AG10803 (cell line): ENCODE measurements around the gene COL23A1.

Experiments
- DNase-seq: peaks from one replicate; pipeline ENCODE4 v3.0.0; 2010; ENCODE audit warnings: low read depth
- H3K4me3 ChIP-seq: 2 replicates; pipeline ENCODE4 v1.5.1; 2011; ENCODE audit warnings: mild to moderate bottlenecking, low read length, control low read depth
- TF ChIP-seq, protein P1 (sequence below): conservative IDR thresholded peaks from 2 replicates; pipeline ENCODE4 v1.5.1; 2011; ENCODE audit warnings: mild to moderate bottlenecking, low read length, control low read depth, inconsistent platforms

COL23A1 gene

GRCh38 chr5:178403351-178403750 lies 186.8 kb downstream of the COL23A1 start:
- H3K4me3 ChIP-seq = no peak overlapping the region
- DNase-seq = no peak
- TF ChIP-seq, protein P1, sequence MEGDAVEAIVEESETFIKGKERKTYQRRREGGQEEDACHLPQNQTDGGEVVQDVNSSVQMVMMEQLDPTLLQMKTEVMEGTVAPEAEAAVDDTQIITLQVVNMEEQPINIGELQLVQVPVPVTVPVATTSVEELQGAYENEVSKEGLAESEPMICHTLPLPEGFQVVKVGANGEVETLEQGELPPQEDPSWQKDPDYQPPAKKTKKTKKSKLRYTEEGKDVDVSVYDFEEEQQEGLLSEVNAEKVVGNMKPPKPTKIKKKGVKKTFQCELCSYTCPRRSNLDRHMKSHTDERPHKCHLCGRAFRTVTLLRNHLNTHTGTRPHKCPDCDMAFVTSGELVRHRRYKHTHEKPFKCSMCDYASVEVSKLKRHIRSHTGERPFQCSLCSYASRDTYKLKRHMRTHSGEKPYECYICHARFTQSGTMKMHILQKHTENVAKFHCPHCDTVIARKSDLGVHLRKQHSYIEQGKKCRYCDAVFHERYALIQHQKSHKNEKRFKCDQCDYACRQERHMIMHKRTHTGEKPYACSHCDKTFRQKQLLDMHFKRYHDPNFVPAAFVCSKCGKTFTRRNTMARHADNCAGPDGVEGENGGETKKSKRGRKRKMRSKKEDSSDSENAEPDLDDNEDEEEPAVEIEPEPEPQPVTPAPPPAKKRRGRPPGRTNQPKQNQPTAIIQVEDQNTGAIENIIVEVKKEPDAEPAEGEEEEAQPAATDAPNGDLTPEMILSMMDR = no peak

- no peak overlapping the region for H3K4me3 ChIP-seq
- TF ChIP-seq, protein P1 = no peak
- no peak for DNase-seq
Measured at GRCh38 chr5:178399701-178400095, 190.5 kb downstream of the COL23A1 start.

DNA sequence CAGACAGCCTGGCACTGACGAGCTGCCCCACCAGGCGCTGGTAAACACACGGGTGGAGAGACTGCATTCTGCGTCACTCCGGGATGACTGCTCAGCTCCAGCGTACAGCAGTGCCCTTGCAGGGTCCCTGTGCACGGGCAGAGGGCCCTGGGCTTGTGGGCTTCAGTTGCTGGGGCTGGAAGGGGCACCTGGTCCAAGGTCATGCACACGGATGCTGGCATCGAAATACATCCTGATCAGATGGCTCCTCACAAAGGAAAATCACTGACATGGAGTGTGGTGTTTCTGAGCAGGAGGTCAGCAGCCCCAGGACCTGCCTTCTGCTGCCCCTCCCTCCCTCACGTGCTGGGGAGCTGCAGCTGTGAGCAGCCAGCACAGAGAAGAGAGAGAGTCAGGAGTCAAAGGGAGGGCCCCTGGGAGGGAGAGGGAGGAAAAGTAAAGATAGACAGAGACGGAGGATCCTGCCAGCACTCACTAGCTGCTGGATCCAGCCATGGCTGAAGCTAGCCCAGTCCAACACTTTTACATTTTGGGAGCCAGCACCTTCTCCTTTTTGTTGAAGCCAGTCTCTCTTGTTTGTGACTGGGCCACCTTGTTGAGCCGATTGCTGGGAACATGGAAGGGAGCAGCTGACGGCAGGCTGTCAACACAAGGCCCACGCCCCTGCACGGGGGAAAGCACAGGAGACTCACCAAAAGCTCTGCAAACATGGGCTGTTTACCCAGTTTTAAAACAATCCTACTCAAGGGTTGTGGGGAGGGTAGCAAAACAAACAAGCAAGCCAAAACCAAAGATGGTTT lies 191.1 kb downstream of the COL23A1 start:
- H3K4me3 ChIP-seq = no peak overlapping the region
- TF ChIP-seq, protein P1 = no peak
- no peak for DNase-seq

DNA sequence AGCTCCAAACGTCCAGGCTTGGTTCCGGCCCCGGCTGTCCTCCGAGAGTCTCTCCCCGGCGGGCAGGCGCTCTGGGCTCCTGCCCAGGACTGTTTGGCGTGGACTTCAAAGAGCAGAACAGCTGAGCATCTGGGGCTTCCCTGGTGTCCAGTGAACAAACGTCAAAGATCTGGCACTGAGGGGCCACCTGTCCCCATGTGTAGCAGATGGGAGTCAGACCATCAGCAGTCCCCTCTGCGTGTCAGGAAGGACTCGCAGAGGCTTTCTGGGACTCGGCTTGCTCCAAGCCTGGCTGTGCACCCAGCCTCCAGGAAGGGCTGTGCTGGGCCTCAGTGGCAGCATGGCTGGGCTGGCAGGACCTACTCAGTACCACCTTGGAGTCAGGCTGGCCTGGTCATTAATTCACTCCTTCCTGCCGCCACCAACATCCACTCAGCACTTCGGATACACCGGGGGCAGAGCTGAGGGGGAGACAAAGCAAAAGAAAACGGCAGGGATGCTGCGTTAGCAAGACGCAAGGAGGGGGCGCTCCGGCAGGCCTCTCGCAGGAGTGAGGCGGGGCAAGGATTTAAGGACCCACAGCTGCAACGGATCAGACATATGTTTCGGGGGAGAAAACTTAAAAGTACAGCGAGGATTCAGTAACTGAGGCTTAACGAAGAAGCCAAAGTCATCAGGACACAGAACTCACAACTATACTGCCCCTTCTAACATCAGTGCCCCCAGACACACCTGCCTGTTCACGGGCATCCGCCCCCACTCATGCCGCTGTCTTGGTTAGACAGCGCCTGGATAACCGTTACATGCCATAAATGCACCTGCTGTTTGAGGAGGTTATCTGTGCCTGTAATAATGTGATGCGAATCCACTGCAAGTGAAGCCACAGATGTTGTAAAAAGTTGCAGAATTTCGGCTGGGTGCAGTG lies 193.1 kb downstream of the COL23A1 start:
- DNase-seq = no peak
- TF ChIP-seq, protein P1 = no peak
- H3K4me3 ChIP-seq = no peak overlapping the region

DNA sequence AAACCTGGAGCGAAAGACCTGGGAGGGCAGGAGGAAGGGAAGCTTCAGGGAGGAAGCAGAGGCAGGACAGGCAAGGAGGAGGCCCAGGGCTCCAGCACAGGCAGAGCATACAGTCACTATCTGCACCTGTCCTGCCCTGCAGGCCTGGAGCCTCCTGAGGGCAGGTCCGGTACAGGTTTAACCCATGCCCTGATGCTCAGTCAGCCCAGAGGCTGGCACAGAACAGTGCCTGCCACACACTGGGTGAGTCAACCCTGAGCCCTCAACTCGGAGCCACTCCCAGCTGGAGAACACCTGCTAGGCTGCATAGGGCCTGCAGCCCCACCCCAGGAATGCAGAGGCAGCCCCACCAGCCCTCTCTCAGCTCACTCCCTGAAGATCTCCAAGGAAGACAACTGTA lies 196.1 kb downstream of the COL23A1 start:
- no peak overlapping the region for H3K4me3 ChIP-seq
- DNase-seq = no peak
- TF ChIP-seq, protein P1 = no peak

- H3K4me3 ChIP-seq = no peak overlapping the region
- no peak for DNase-seq
- TF ChIP-seq, protein P1 = no peak
Measured at GRCh38 chr5:178392931-178393394, 197.2 kb downstream of the COL23A1 start.

DNA sequence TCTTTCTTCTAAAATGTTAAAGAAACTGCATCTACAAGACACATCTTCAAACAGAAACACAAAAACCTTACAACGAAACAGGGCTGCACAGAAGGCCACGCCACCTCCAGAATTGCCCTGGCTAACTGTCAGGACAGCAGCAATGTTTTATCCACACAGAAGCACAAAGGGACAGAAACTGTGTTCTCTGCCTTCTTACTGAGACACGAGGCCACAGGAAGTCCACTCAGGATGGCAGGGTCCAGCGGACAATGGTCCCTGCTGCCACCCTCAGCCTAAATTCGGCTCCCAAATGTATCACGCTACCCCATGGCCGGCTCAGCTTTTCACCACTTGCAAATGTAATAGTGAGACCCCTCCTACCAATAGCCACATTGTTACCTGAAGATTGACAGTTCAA lies 197.8 kb downstream of the COL23A1 start:
- H3K4me3 ChIP-seq = no peak overlapping the region
- DNase-seq = no peak
- TF ChIP-seq, protein P1 = no peak
